ENCODE results near the gene SLC39A11.
"Not testable (repeated sequence)": the region's sequence is repeated elsewhere in the genome, so short reads cannot be mapped to it uniquely, and the experiment has no call there.

Gene SLC39A11

DNA sequence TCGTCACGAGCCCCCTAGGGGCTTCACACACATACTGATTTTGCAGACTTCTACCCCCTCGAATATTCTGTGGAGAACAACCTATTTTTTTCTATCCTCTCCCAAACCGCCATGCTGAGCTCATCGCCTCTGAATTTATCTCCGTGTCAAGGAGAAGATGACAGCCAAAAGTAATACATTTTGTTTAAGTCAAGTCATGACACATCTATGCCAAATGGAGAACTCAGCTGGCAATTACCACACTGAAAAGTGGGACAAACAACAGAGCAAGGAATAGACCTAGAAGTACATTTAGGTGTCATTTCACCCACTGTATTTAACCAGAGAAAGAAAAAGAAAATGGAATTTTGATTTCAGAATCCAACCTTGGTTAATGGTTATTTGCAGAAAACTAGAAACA, 260.2 kb downstream of the SLC39A11 start:
- DNase-seq (ENCODE audit: low read depth): no peak

- no peak for DNase-seq (ENCODE audit: low read depth)
These were observed 262.6 kb downstream of the SLC39A11 start for GRCh38 chr17:72829883-72830282.

GRCh38 chr17:72826602-72827001, 265.9 kb downstream of the SLC39A11 start:
- DNase-seq (ENCODE audit: low read depth): peak; percentile 55

DNA sequence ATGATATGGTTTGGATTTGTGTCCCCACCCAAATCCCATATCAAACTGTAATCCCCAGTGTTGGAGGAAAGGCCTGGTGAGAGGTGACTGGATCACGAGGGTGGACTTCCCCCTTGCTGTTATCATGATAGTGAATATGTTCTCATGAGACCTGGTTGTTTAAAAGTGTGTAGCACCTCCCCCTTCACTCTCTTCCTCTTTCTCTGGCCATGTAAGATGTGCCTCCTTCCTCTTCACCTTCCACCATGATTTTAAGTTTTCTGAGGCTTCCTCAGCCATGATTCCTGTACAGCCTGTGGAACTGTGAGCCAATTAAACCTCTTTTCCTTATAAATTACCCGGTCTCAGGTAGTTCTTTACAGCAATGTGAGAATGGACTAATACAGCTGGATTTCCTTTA, 266.4 kb downstream of the SLC39A11 start:
- not testable (repeated sequence) for DNase-seq (ENCODE audit: low read depth)

DNA sequence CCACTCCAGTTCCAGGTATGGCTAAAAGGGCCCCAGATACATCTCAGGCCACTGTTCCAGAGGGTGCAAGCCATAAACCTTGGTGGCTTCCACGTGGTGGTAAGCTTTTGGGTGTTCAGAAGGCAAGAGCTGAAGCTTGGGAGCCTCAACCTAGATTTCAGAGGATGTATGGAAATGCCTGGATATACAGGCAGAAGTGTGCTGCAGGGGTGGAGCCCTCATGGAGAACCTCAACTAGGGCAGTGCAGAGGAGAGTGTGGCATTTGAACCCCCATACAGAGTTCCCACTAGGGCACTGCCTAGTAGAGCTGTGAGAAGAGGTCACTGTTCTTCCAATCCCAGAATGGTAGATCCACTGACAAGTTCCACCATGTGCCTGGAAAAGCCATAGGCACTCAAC, 267.3 kb downstream of the SLC39A11 start:
- no peak for DNase-seq (ENCODE audit: low read depth)

GRCh38 chr17:72824267-72824666, 268.2 kb downstream of the SLC39A11 start:
- DNase-seq (ENCODE audit: low read depth): not testable (repeated sequence)

DNA sequence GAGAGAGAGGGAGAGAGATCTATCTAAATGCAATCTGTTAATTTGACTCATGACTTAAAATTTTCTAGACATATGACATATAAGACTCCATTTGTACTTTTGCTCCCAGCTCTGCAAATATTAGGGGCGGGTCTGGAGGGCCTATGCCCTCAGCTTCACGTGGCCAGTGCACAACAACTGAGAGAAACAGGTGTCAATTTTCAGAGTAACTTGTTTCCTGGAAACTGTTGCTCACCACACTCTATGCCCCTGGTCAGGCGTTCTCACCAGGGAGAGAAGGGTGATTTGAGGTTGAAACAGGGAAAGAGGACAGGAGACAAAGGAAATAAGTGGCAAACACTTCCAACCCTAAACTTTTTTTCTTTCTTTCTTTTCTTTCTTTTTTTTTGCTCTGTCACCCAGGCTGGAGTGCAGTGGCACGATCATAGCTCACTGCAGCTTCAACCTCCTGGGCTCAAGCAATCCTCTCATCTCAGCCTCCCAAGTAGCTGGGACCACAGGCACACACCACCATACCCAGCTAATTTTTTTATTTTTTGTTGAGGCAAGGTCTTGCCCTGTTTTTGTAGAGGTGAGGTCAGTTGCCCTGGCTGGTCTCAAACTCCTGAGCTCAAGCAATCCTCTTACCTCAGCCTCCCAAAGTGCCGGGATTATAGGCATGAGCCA, 270.0 kb downstream of the SLC39A11 start:
- DNase-seq (ENCODE audit: low read depth): no peak

DNA sequence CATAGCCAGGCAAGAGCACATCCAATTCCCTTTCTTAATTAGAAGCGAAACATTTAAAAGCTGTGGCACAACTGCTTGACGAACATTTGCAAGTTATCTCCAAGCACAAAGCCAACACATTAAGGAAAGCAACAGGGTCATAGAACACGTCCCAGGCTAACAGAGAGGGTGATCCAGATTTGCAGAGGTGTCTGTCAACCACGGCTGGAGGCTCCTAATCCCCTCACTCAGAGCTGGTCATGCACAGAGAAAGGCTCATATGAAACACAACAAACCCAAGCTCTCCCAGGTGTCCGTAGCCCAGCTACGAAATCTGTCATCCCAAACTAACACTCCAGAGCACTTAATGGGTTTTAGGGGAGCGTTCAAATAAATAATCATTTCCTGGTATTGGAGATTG, 276.1 kb downstream of the SLC39A11 start:
- no peak for DNase-seq (ENCODE audit: low read depth)

DNA sequence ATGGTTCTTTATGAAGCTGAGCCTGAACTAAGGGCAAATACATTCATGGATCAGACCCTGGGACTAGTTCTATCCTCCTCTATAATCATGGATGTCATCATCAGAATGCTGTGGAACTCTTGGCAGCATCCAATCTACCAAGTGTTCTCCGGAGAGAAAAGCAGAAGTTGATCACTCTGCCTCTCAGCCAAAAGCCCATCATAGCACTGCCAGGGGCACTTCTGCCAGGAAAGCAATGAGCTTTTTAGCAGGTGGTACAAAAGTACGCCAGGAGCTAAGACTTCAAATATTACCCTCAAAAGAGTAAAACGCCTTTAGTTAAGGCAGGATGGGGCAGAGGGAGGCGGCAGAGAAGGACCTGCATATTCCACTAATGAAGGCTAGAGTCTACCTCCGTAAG, 279.0 kb downstream of the SLC39A11 start:
- no peak for DNase-seq (ENCODE audit: low read depth)

DNA sequence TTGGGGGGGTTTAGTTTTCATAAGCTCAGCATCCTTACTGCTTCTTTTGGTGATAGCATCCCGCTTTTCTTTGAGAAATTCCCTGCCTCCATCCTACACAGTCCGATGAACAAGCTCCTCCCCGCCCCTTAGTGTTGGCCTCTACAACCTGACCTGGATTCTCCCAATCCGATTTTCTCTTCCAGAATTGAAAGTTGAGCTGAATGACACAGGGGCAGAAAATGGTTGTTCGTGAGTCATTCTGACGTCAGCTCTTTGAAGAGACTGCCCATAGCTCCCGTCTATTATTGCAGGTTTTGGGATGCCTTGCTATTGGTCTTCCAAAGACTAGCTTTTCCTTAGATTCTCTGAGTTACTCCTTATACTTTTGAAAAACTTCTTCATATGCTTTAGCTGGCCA, 279.7 kb downstream of the SLC39A11 start:
- DNase-seq (ENCODE audit: low read depth): no peak

- DNase-seq (ENCODE audit: low read depth): peak; percentile 81
These were observed 280.4 kb downstream of the SLC39A11 start for GRCh38 chr17:72811976-72812687.

DNA sequence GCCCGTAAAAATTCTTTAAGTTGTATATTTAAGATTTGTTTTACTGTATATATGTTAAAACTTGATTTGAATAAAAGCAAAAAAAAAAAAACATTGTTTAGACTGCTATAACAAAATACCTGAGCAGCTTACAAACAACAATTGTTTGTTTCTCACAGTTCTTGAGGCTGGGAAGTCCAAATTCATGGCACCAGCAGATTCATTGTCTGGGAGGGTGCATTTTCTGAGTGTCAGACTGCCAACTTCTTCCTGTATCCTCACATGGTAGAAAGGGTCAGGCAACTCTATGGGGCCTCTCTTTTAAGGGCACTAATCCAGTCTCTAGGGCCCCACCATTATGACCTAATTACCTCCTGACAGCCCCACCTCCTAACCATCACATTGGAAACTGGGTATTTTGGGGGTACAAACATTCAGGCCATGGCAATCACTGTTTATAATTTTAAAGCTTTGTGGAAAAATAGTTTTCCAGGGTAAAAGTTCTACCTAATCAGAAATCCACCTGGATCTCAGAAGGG, 281.4 kb downstream of the SLC39A11 start:
- DNase-seq (ENCODE audit: low read depth): no peak

GRCh38 chr17:72806011-72806410, 286.5 kb downstream of the SLC39A11 start:
- DNase-seq (ENCODE audit: low read depth): peak; percentile 51

DNA sequence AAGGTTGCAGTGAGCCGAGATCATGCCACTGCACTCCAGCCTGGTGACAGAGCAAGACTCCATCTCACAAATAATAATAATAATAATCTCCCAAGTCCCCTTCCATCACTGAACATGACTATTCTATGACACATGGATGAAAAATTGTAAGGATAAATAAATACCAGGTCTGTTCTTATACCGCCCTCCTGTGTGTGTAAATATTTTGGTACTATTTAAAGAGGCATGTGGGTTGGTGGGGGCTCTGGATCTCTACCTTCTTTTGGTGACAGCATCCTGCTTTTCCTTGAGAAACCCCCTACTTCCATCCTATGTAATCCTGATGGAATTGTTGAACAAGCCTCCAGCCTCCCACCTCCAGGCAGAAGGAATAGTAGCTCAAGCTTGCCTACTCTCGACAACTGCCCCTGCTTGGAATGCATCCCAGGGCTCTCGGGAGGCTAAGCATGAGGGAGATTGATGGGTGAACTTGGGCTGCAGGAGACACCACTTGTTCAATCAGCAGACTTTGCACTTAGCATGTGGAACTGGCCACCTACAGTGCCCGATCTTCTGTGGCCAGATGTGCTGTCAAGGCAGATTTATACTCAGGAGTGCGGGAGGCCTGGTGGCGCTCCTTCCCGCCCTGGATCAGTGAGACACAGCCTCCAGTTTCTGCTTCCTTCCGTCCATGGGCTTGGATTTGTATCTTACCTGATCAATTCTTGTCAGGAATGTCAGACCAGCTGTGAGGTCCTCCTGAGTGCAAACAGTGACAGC, 287.4 kb downstream of the SLC39A11 start:
- DNase-seq (ENCODE audit: low read depth): no peak

DNA sequence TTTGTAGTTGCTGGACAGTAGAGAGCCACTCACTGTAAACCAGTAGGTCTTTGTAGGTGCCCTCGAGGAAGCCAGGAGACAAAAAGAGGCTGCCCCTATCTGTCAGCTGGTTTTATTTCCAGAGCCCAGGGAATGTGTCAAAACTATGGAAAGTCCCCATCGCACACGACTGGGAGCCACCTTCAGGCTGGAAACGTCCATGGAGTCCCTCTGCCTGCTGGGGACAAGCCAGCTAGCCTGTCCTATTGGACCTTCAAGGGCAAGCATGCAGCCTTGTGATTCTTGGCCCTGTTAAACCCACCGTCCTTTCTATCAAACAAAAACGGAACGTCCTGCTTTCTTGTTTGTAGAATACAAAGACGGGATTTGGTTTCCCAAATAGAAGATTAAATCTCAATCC, 289.8 kb downstream of the SLC39A11 start:
- no peak for DNase-seq (ENCODE audit: low read depth)

- DNase-seq (ENCODE audit: low read depth): no peak
These were observed 295.3 kb downstream of the SLC39A11 start for GRCh38 chr17:72797142-72797541.

GRCh38 chr17:72795941-72796340, 296.5 kb downstream of the SLC39A11 start:
- no peak for DNase-seq (ENCODE audit: low read depth)

DNA sequence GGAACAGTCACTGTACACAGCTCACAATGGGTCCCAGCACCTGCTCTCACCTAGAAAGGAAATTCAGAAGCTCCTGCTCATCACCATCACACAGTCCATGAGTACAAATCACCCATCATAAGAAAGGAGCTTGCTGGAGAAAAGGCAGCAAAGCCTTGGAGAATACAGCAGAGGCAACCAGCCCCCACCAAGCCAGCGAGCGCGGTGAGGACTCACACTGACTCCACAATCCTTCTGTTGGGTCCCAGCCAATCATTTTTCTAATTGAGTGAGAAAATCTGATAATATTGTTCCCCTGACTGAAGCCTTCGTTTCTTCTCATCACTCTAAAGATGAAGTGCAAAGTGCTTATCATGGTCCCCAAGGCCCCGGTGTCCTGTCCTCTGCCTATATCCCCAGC, 298.3 kb downstream of the SLC39A11 start:
- DNase-seq (ENCODE audit: low read depth): no peak

- no peak for DNase-seq (ENCODE audit: low read depth)
These were observed 299.7 kb downstream of the SLC39A11 start for GRCh38 chr17:72792771-72793170.

GRCh38 chr17:72790190-72790589, 302.3 kb downstream of the SLC39A11 start:
- DNase-seq (ENCODE audit: low read depth): no peak

- DNase-seq (ENCODE audit: low read depth): no peak
These were observed 302.8 kb downstream of the SLC39A11 start for GRCh38 chr17:72789711-72790110.

DNA sequence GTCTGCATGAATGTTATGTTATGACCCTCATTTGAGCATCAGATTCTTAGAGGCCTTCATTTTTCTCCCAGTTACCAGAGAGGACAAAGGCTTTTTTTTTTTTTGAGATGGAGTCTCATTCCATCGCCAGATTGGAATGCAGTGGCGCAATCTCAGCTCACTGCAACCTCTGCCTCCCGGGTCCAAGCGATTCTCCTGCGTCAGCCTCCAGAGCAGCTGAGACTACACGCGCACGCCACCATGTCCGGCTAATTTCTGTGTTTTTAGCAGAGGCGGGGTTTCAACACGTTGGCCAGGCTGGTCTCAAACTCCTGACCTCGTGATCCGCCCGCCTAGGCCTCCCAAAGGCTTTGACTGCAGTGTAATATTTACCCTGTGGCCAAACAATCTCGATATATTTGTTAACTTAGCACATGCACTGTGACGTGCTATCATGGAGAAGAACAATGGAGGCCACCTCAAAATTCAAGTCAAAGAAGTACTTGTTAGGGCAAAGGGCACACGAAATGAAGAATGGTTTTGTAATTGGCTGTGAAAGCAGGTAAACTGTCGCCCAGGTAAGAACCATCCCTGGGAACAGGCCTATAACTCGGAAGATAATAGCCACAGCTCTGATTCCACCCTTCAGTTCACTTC, 303.4 kb downstream of the SLC39A11 start:
- DNase-seq (ENCODE audit: low read depth): peak; percentile 32

Measured in amniotic epithelial cell (primary cell).